Large intestine (tissue), 3 donors: ENCODE measurements around the gene TSPAN18. TPM values are rescaled to one million over a fixed set of nuclear protein-coding genes. Genes with fewer than 3 reads are reported as not detected.

Experiments used
- DNase-seq, 2 donors: peaks; one replicate each; pipeline versions ENCODE4 v3.0.0 to v3.0.0-alpha.2; 2013
- H3K27ac ChIP-seq: one replicate; pipeline ENCODE4 v1.5.1; 2013; ENCODE audit warnings: low read length
- H3K27me3 ChIP-seq: 2 replicates; pipeline ENCODE4 v1.6.1; 2013; ENCODE audit warnings: low read length; ENCODE audit not compliant: control insufficient read depth, insufficient read depth
- H3K36me3 ChIP-seq: 2 replicates; pipeline ENCODE4 v1.6.1; 2013; ENCODE audit warnings: low read length; ENCODE audit not compliant: control insufficient read depth, insufficient read depth
- H3K4me1 ChIP-seq: one replicate; pipeline ENCODE4 v1.6.1; 2013; ENCODE audit warnings: low read length; ENCODE audit not compliant: control insufficient read depth, insufficient read depth
- H3K4me3 ChIP-seq: one replicate; pipeline ENCODE4 v1.5.1; 2013; ENCODE audit warnings: low read length
- H3K9me3 ChIP-seq: one replicate; pipeline ENCODE4 v1.6.1; 2013; ENCODE audit warnings: mild to moderate bottlenecking, low read depth, low read length, moderate library complexity; ENCODE audit not compliant: control insufficient read depth
- WGBS: methylation state at CpG from one replicate; pipeline ENCODE4 v1.1.5; 2013; ENCODE audit warnings: low lambda C conversion rate; ENCODE audit not compliant: insufficient coverage; 5-methylcytosine and 5-hydroxymethylcytosine counted together
- polyA plus RNA-seq: library from polyadenylated mRNA; unstranded; fragments of 120-200 nt; gene quantifications from one replicate; pipeline ENCODE4 v1.2.1, GENCODE V29; 2013

Gene TSPAN18
- polyA plus RNA-seq, 1 donor = 59.1 TPM

- DNase-seq = no peak
- no peaks in the 10 kb centered on the region for H3K9me3 ChIP-seq
- peaks cover 9% of the 10 kb centered on the region for H3K4me1 ChIP-seq
- H3K27me3 ChIP-seq = no peaks in the 10 kb centered on the region
- WGBS = no CpG with 5 or more reads among the region's 8 CpGs
- peaks cover 2% of the 10 kb centered on the region for H3K36me3 ChIP-seq
- no peak overlapping the region for H3K4me3 ChIP-seq
- no peak overlapping the region for H3K27ac ChIP-seq
These were observed 21.8 kb downstream of the TSPAN18 start for GRCh38 chr11:44748606-44749005.

GRCh38 chr11:44749189-44749588 is 22.4 kb downstream of the TSPAN18 start:
- 100% methylated on average over 1 of the region's 2 CpGs for WGBS
- H3K4me1 ChIP-seq = peaks cover 9% of the 10 kb centered on the region
- no peak for DNase-seq
- no peak overlapping the region for H3K4me3 ChIP-seq
- H3K27ac ChIP-seq = no peak overlapping the region
- no peaks in the 10 kb centered on the region for H3K27me3 ChIP-seq
- no peaks in the 10 kb centered on the region for H3K9me3 ChIP-seq
- H3K36me3 ChIP-seq = peaks cover 2% of the 10 kb centered on the region

- WGBS = no CpG with 5 or more reads among the region's 7 CpGs
- H3K4me3 ChIP-seq = no peak overlapping the region
- peaks cover 15% of the 10 kb centered on the region for H3K4me1 ChIP-seq
- H3K36me3 ChIP-seq = no peaks in the 10 kb centered on the region
- peak in 1 of 2 donors; percentile 67 for DNase-seq
- H3K9me3 ChIP-seq = no peaks in the 10 kb centered on the region
- H3K27ac ChIP-seq = no peak overlapping the region
- H3K27me3 ChIP-seq = no peaks in the 10 kb centered on the region
These were observed 24.0 kb downstream of the TSPAN18 start for GRCh38 chr11:44750551-44751465.

- no peaks in the 10 kb centered on the region for H3K27me3 ChIP-seq
- H3K27ac ChIP-seq = no peak overlapping the region
- no peak overlapping the region for H3K4me3 ChIP-seq
- no peaks in the 10 kb centered on the region for H3K36me3 ChIP-seq
- no peaks in the 10 kb centered on the region for H3K9me3 ChIP-seq
- WGBS = no CpG with 5 or more reads among the region's 2 CpGs
- peaks cover 14% of the 10 kb centered on the region for H3K4me1 ChIP-seq
- no peak for DNase-seq
These were observed 25.5 kb downstream of the TSPAN18 start for GRCh38 chr11:44752300-44752699.

- Histone ChIP-seq H3K27ac (no peak overlapping the region), H3K36me3 (no peaks in the 10 kb centered on the region), H3K4me1 (peaks cover 14% of the 10 kb centered on the region), H3K9me3 (peaks cover 1% of the 10 kb centered on the region), H3K4me3 (no peak overlapping the region), H3K27me3 (no peaks in the 10 kb centered on the region)
- DNase-seq = no peak
- no CpG with 5 or more reads among the region's 1 CpG for WGBS
These were observed 26.0 kb downstream of the TSPAN18 start for GRCh38 chr11:44752713-44753112.

- DNase-seq = no peak
These were observed 27.3 kb downstream of the TSPAN18 start for GRCh38 chr11:44753961-44754645.

GRCh38 chr11:44754876-44755555 is 28.3 kb downstream of the TSPAN18 start:
- Histone ChIP-seq H3K4me3 (no peak overlapping the region), H3K4me1 (peaks cover 14% of the 10 kb centered on the region), H3K27me3 (no peaks in the 10 kb centered on the region), H3K9me3 (peaks cover 6% of the 10 kb centered on the region), H3K27ac (peak overlapping the region; percentile 4), H3K36me3 (no peaks in the 10 kb centered on the region)
- no CpG with 5 or more reads among the region's 9 CpGs for WGBS
- DNase-seq = no peak

More at GRCh38 chr11:44753961-44754645, 27.3 kb downstream of the TSPAN18 start:
- Histone ChIP-seq H3K27ac (no peak overlapping the region), H3K27me3 (no peaks in the 10 kb centered on the region), H3K9me3 (peaks cover 6% of the 10 kb centered on the region), H3K4me3 (no peak overlapping the region), H3K36me3 (no peaks in the 10 kb centered on the region), H3K4me1 (peaks cover 14% of the 10 kb centered on the region)
- WGBS = no CpG with 5 or more reads among the region's 8 CpGs

- Histone ChIP-seq H3K36me3 (no peaks in the 10 kb centered on the region), H3K27ac (peak overlapping the region; percentile 4), H3K27me3 (no peaks in the 10 kb centered on the region), H3K4me3 (no peak overlapping the region), H3K9me3 (peaks cover 6% of the 10 kb centered on the region), H3K4me1 (peaks cover 18% of the 10 kb centered on the region)
- DNase-seq = no peak
- 60% methylated on average over 3 of the region's 7 CpGs for WGBS
These were observed 29.1 kb downstream of the TSPAN18 start for GRCh38 chr11:44755556-44756523.

GRCh38 chr11:44758983-44759382 is 32.2 kb downstream of the TSPAN18 start:
- H3K36me3 ChIP-seq = no peaks in the 10 kb centered on the region
- H3K4me1 ChIP-seq = peaks cover 34% of the 10 kb centered on the region
- peaks cover 6% of the 10 kb centered on the region for H3K9me3 ChIP-seq
- H3K27ac ChIP-seq = no peak overlapping the region
- no peak for DNase-seq
- no CpG with 5 or more reads among the region's 4 CpGs for WGBS
- H3K27me3 ChIP-seq = no peaks in the 10 kb centered on the region
- no peak overlapping the region for H3K4me3 ChIP-seq
